ENCODE results near the gene MAGEA8.

GRCh38 chrX:149870840-149871239 lies 10.1 kb upstream of the MAGEA8 start:
- TF ChIP-seq, protein P1, sequence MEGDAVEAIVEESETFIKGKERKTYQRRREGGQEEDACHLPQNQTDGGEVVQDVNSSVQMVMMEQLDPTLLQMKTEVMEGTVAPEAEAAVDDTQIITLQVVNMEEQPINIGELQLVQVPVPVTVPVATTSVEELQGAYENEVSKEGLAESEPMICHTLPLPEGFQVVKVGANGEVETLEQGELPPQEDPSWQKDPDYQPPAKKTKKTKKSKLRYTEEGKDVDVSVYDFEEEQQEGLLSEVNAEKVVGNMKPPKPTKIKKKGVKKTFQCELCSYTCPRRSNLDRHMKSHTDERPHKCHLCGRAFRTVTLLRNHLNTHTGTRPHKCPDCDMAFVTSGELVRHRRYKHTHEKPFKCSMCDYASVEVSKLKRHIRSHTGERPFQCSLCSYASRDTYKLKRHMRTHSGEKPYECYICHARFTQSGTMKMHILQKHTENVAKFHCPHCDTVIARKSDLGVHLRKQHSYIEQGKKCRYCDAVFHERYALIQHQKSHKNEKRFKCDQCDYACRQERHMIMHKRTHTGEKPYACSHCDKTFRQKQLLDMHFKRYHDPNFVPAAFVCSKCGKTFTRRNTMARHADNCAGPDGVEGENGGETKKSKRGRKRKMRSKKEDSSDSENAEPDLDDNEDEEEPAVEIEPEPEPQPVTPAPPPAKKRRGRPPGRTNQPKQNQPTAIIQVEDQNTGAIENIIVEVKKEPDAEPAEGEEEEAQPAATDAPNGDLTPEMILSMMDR (conservative IDR thresholded peaks at IDR 0.05; ENCODE audit: low read length): no peak
- TF ChIP-seq EZH2phosphoT487 (IDR thresholded peaks at IDR 0.05; ENCODE audit: borderline replicate concordance): no peak
